AG04450 (cell line): ENCODE measurements around the gene HOXA5. TPM values are rescaled to one million over a fixed set of nuclear protein-coding genes. Genes with fewer than 3 reads are reported as not detected.

Source experiments
- CTCF ChIA-PET: fragments of 300-600, 350-600 bp; formaldehyde crosslinking; extraction: SDS; loops from one replicate; lab custom pipeline; 2022; ENCODE audit warnings: antibody characterized with exemption, inconsistent platforms; lab: Charles Lee
- POLR2A ChIA-PET: fragments of 350-600 bp; formaldehyde crosslinking; extraction: SDS; loops from one replicate; lab custom pipeline; 2021; ENCODE audit warnings: antibody characterized with exemption, inconsistent platforms; lab: Yijun Ruan, JAX
- DNase-seq: peaks from one replicate; pipeline ENCODE4 v3.0.0-alpha.2; 2011; ENCODE audit warnings: low read depth, low spot score
- H3K27ac ChIP-seq: one replicate; pipeline ENCODE4 v1.5.1; 2012; ENCODE audit warnings: low read depth, low read length, control low read depth
- H3K27me3 ChIP-seq: one replicate; pipeline ENCODE4 v1.6.0; 2012; ENCODE audit warnings: low read length; ENCODE audit not compliant: control insufficient read depth, insufficient read depth
- H3K4me3 ChIP-seq: 2 replicates; pipeline ENCODE4 v1.5.1; 2011; ENCODE audit warnings: mild to moderate bottlenecking, low read depth, low read length, control low read depth
- H3K9me3 ChIP-seq: 2 replicates; pipeline ENCODE4 v1.5.1; 2012; ENCODE audit warnings: low read length; ENCODE audit not compliant: control insufficient read depth, insufficient read depth
- polyA plus RNA-seq: library from polyadenylated mRNA; depleted of rRNA; stranded (reverse); fragments of >200 nt; gene quantifications from 2 replicates; pipeline ENCODE4 v1.2.3, GENCODE V29; 2011
- TF ChIP-seq, protein P1 (sequence below): IDR thresholded peaks from 2 replicates; pipeline ENCODE4 v1.5.1; 2011; ENCODE audit warnings: low read depth, low read length, control low read depth, inconsistent platforms

HOXA5 gene
- polyA plus RNA-seq, 1 experiment: 51.0 TPM

DNA sequence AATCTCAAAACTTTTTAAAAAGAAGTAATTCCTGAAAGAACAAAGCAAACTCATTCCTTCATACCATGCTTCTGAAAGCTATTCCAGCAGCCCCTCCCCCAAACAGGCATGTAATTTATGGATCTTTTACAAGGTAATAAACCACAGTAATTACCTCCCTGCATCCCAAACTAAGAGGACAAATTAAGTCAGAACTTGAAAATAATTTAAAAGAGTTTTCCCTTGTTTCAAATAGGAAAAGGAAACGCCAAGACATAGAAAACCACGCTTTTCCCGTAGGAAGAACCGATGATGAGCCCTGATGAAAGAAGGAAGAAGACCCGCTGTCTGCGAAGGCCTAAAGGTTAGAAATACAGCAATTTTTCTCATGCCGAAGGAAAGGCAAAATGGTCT lies 21.8 kb downstream of the HOXA5 start:
- CTCF ChIA-PET: interaction anchor here (0.6 to 3.1 kb wide), 2 partner anchors 22 to 265 kb away, joined by 3 to 16 read pairs; partner anchors contain the start of gene HOXA5
- DNase-seq: no peak

DNA sequence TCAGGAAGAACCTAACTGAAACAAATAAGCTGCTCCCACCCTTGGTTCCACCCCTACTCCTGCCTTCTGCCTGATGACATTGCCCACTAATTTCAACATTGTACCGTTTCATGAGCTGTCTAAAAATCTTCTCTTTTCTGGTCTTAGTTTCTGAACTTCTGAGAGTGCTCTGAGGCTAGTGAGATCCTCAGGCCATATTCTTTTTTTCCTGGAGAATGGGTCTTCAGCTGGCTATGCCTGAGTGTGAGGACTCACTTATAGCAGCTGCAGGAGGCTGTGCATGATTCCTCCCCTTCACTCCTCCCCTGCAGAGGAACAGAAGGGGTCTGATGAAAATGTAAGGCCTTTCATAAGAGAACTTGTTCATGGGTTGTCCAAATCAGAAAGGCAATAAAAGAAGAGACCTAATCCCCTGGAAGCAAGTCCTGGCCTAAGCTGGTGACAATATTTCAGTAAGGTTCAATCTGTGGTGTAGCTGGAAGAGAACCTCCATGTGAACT lies 24.0 kb downstream of the HOXA5 start:
- peak overlapping the region; percentile 31 for H3K27ac ChIP-seq
- no peaks in the 10 kb centered on the region for H3K9me3 ChIP-seq
- H3K27me3 ChIP-seq: no peaks in the 10 kb centered on the region
- H3K4me3 ChIP-seq: no peak overlapping the region
- ChIA-PET CTCF (interaction anchor here (0.6 to 3.1 kb wide), 6 partner anchors 12 to 265 kb away, joined by 3 to 16 read pairs (median 5); partner anchors contain the start of genes HOXA4 and HOXA5), POLR2A (interaction anchor here (0.8 to 5.2 kb wide), 6 partner anchors 9 to 32 kb away, joined by 3 to 42 read pairs (median 8); partner anchors contain the start of genes HOXA1, HOXA4 and HOXA5)
- TF ChIP-seq, protein P1, sequence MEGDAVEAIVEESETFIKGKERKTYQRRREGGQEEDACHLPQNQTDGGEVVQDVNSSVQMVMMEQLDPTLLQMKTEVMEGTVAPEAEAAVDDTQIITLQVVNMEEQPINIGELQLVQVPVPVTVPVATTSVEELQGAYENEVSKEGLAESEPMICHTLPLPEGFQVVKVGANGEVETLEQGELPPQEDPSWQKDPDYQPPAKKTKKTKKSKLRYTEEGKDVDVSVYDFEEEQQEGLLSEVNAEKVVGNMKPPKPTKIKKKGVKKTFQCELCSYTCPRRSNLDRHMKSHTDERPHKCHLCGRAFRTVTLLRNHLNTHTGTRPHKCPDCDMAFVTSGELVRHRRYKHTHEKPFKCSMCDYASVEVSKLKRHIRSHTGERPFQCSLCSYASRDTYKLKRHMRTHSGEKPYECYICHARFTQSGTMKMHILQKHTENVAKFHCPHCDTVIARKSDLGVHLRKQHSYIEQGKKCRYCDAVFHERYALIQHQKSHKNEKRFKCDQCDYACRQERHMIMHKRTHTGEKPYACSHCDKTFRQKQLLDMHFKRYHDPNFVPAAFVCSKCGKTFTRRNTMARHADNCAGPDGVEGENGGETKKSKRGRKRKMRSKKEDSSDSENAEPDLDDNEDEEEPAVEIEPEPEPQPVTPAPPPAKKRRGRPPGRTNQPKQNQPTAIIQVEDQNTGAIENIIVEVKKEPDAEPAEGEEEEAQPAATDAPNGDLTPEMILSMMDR: no peak
- DNase-seq: no peak

More for the DNA sequence above, 21.8 kb downstream of the HOXA5 start:
- Histone ChIP-seq H3K4me3 (peak overlapping the region; percentile 60), H3K9me3 (no peaks in the 10 kb centered on the region), H3K27ac (peak overlapping the region; percentile 94), H3K27me3 (no peaks in the 10 kb centered on the region)
- POLR2A ChIA-PET: interaction anchor here (0.8 to 5.2 kb wide), 5 partner anchors 11 to 434 kb away, joined by 3 to 42 read pairs (median 7); partner anchors contain the start of genes HOXA1 and SKAP2
- TF ChIP-seq, protein P1: no peak

DNA sequence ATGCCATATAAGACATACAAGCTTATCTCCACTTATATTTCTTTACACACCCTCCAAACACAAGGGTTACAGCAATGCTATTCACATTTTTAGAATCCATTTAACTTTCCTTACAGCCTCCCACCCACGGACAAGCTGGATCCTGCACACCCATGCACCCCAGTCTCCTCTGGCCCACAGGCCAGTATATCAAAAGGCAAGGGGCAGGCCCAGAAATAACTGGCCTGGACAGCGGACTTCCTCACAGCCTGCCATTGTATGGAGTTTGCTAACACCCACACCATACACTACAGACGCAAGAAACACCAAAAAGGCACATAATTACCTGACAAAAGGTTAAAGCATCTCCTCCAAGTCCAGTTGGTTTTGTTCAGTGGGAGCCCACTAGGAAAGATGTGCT lies 24.9 kb downstream of the HOXA5 start:
- DNase-seq: no peak
- TF ChIP-seq, protein P1: no peak
- Histone ChIP-seq H3K4me3 (peak overlapping the region; percentile 84), H3K27me3 (no peaks in the 10 kb centered on the region), H3K9me3 (no peaks in the 10 kb centered on the region), H3K27ac (peak overlapping the region; percentile 92)
- ChIA-PET POLR2A (interaction anchor here (0.6 to 5.2 kb wide), 11 partner anchors 10 to 919 kb away, joined by 3 to 42 read pairs (median 5); partner anchors contain the start of genes HNRNPA2B1, HOXA1 and HOXA5), CTCF (interaction anchor here (0.7 to 1.2 kb wide), 2 partner anchors 14 to 33 kb away, joined by 3 read pairs; no protein-coding TSS in a partner anchor)

DNA sequence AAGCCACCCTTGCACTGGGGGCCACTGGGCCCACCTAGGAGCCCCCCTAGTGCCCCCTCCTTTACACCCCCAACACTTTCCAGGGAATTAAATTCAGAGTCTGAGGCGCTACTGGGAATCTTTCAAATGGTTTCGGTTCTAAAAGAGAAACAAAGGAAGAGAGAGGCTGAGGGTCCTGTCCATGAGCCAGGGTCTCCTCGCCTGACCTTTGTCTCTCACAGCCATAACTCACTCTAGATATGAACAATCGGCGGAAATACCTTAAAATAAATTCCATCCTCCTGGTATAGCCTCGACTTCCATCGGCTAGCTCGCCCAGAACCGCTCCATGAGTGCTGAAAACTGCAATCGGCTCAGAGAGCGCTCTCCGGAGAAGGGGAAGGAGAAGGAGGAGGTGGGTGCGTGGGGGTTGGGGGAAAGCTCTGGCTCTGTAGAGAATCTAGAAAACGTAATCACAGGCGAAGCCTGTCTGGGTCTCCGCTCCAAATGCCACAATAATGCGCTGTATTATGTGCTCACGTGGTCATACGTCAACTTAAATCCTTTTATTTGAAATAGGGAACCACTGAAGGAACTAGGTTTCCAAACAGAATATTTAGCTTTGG lies 25.5 kb downstream of the HOXA5 start:
- no peaks in the 10 kb centered on the region for H3K9me3 ChIP-seq
- CTCF ChIA-PET: interaction anchor here (0.6 to 1.2 kb wide), 4 partner anchors 13 to 261 kb away, joined by 3 to 4 read pairs (median 3); no protein-coding TSS in a partner anchor
- DNase-seq: peak; percentile 92
- peak overlapping the region; percentile 84 for H3K4me3 ChIP-seq
- TF ChIP-seq, protein P1: no peak
- H3K27ac ChIP-seq: peak overlapping the region; percentile 92
- H3K27me3 ChIP-seq: no peaks in the 10 kb centered on the region
- POLR2A ChIA-PET: interaction anchor here (0.6 to 5.2 kb wide), 11 partner anchors 10 to 918 kb away, joined by 3 to 42 read pairs (median 5); partner anchors contain the start of genes HNRNPA2B1, HOXA1 and HOXA5
